ENCODE data around the gene CDON.
"Not testable (repeated sequence)": the region's sequence is repeated elsewhere in the genome, so short reads cannot be mapped to it uniquely, and the experiment has no call there.

Gene CDON

GRCh38 chr11:126046570-126047195 lies 16.0 kb downstream of the CDON start:
- DNase-seq (ENCODE audit: low spot score) = no peak

- DNase-seq (ENCODE audit: low spot score) = no peak
These were observed 23.0 kb downstream of the CDON start for GRCh38 chr11:126039485-126040271.

DNA sequence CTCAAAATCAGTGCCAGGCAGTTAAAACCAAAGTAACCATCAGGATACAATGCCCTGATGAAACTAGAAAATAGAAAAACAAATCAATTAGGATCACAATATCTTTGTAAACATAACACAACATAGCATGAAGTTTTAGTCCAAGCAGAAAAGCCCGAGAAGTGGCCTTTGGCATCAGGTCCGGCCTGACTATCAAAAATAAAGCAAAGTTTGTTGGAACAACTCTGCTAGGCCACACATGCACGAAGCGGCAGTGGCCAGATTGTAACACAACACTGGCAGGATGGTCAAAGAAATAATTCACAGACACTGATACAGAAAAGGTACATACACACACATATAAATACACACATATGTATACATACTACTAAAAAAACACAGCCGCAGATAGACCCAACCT lies 26.9 kb downstream of the CDON start:
- no peak for DNase-seq (ENCODE audit: low spot score)

- DNase-seq (ENCODE audit: low spot score) = no peak
These were observed 27.7 kb downstream of the CDON start for GRCh38 chr11:126034933-126035425.

GRCh38 chr11:126034039-126034932 lies 28.4 kb downstream of the CDON start:
- DNase-seq (ENCODE audit: low spot score) = no peak

DNA sequence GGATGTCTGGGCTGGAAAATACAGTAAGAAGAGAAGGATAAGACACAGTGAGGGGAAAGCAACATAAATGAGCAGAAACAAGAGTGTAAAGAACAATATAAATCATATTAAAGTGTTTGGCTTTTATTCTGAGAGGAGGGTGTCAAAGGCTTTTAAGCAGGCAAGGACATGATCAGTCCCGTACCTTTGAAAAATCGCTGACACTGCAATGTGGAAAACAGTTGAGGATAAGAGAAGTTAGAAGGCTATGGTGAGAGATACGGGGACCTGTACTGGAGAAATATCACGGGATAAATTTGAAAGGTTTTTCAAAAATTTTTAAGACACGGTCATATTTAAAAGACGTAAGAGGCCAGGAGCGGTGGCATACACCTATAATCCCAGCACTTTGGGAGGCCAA lies 30.3 kb downstream of the CDON start:
- no peak for DNase-seq (ENCODE audit: low spot score)

- no peak for DNase-seq (ENCODE audit: low spot score)
These were observed 32.9 kb downstream of the CDON start for GRCh38 chr11:126029805-126030204.

- DNase-seq (ENCODE audit: low spot score) = no peak
These were observed 33.4 kb downstream of the CDON start for GRCh38 chr11:126029237-126029636.

- not testable (repeated sequence) for DNase-seq (ENCODE audit: low spot score)
These were observed 34.1 kb downstream of the CDON start for GRCh38 chr11:126028534-126028933.

DNA sequence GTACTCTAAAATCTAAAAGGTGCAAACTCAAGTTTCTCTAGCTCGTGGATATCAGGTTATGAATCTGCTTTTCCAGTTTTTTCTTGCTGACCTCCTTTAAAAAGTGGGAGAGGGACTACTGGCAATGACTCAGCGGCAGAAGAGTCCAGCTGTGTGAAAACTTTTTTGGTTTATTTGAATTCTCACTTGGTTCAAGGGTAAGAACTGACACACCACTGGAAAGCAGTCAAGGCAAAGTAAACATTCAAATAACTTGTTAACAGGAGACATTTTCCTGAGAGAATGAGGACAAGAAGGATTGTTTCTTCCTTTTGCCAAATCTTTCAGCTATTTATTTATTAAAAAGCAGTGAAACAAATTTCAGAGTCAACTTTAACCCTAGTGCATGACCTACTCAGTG lies 36.1 kb downstream of the CDON start:
- no peak for DNase-seq (ENCODE audit: low spot score)

DNA sequence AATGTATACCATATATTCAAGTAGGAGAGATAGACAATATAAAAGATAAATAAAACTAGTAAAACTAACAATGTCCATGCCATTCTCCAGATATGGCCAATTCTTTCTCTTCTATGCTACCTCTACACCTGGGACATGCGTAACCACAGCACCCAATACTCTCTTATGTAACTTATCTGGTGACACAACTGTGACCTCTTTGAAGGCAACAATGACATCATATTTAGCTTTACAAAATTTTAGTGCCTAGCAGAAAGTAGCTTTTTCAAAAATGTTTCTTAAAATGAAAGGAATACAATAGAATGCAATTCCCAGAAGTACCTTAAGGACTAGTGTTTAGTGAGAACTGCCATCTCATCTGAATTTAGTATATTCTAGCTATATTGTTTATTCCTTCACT lies 36.8 kb downstream of the CDON start:
- no peak for DNase-seq (ENCODE audit: low spot score)

DNA sequence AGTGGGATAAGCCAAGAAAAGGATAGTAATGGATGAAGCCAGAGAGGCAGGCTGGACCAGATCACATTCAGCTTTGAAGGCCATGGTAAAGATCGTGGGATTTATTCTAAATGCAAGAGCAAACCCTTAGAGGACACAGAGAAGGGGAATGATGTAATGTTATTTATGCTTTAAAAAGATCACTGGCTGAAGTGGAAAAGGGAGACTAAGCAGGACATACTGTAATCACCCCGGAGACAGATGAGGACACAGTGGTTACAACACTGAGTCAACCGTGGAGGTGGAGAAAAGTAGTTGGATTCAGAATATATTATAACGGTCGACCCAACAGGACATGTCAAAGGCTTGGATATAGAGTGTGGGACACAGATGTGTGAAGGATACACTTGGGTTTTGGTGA lies 38.5 kb downstream of the CDON start:
- DNase-seq (ENCODE audit: low spot score) = no peak

DNA sequence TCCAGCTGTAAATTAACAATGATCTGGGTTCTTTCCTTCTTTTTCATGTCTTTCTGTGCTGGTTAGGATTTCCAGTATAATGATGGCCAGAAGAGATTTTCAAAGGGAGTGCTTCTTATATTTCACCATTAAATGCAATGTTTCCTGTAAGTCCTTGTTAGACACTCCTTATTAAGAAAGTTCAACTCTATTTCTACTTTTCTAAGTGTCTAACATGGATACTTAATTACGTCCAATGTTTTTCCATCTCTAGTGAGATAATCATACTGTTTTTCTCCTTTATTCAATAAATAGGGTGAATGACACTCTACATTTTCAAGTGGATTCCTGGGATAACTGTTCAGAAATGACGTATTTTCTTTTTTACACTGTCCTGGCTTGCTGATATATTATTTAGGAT lies 49.8 kb downstream of the CDON start:
- DNase-seq (ENCODE audit: low spot score) = no peak

DNA sequence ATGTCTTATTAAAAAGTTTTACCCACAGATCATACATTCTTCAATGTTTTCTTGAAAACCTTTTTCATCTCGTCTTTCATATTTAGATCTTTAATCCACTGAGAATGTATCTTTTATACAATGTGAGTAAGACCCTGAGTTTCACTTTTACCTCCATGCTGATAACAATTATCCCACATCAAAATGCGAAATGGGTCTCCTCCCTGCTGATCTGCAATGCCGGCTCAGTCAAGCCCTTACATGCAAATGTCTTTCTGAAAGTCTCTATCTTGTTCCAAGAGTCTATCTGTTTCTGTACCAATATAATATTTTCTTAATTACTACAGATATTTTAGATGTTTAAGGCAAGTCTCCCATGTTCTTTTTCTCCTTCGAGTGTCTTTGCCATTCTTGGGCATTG lies 50.9 kb downstream of the CDON start:
- DNase-seq (ENCODE audit: low spot score) = no peak

- no peak for DNase-seq (ENCODE audit: low spot score)
These were observed 51.4 kb downstream of the CDON start for GRCh38 chr11:126011265-126011664.

GRCh38 chr11:126008956-126009355 lies 53.7 kb downstream of the CDON start:
- DNase-seq (ENCODE audit: low spot score) = peak; percentile 7

DNA sequence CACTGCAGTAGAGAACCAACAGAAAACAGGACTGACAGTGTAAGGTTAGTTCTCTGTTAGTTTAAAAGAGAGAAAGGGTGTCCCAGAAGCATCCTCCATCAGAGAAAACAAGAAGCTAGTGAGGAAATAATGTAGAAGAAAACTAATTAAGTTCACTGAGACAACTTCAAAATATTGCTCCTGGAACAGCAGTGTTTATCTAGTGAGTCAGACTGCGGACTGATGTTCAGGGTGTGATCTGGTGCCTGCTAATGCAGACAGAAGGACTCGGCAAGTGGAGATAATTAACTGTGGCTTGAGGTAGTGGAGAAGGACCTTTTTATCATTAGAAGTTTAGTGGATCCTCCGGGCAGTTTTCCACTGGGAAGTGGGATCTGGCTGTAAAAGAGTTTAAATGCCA lies 55.4 kb downstream of the CDON start:
- no peak for DNase-seq (ENCODE audit: low spot score)

GRCh38 chr11:126006068-126006467 lies 56.6 kb downstream of the CDON start:
- no peak for DNase-seq (ENCODE audit: low spot score)

GRCh38 chr11:126002181-126002580 lies 60.5 kb downstream of the CDON start:
- DNase-seq (ENCODE audit: low spot score) = no peak

DNA sequence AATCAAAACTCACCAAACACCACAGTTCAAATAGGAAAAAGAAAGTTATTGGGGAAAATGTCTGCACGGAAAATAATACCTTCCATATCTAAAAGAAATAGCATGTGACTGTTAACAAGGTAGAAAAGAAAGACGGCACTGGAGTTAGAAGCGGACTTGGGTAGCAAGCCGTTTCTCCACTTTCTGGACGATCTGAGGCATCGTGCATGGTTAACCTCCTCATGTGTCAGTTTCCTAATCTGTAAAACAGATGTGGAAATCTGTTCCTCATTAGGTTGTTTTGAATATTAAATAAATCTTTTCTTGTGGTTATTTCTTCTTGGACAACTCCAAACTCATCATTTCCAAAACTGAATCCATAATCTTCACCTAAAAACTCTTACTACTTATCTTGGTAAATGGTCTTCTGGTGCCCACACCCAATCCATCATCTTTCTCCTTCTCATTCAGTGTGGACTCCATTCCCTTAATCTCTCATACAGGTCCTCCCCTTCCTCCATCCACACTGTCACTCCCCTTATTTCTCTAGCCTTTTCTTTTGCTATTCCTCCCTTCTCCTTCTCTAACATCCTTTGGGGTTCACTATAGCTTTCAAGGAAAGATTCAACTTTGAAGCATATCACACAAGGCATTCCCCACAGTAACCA lies 63.3 kb downstream of the CDON start:
- DNase-seq (ENCODE audit: low spot score) = no peak

DNA sequence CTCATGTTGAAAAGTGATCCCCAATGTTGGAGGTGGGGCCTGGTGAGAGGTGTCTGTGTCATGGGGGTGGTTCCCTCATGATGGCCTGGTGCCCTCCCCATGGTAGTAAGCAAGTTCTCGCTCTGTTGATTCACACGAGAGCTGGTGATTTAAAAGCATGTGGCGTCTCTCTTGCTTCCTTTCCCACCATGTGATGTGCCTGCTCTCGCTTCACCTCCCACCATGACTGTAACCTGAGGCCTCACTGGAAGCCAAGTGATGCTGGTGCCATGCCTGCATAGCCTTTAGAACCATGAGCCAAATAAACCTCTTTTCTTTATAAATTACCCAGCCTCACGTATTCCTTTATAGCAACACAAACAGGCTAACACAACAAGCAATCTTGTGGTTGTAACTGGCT lies 64.4 kb downstream of the CDON start:
- DNase-seq (ENCODE audit: low spot score) = no peak

DNA sequence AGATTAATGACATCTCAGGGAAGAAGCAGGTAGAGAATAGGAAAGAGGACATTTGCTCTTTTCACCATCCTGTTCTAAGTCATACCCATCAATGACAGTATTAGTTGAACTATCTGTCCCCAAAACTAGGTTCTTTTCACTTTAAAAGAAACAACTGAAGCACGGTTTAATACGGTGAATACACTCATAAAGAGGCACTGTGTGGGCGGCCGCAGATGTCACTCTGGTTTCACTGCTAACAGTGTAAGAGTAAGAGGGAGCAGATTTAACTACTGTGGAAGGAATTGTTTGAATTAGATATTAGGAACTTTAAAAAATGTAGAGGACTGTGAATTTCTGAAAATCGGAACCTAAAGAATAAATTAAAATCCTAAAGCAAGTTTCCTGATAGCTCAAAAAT lies 67.4 kb downstream of the CDON start:
- DNase-seq (ENCODE audit: low spot score) = peak; percentile 39

All from putamen (tissue), 1 donor.